Mesenchymal stem cell (in vitro differentiated cells and primary cell): ENCODE data around the gene PLEKHO2.

Experiments used
- DNase-seq: peaks from one replicate; pipeline ENCODE4 v3.0.0-alpha.2; 2013
- H2AFZ ChIP-seq: one replicate; pipeline ENCODE4 v1.6.1; 2013; ENCODE audit warnings: low read depth, mild to moderate bottlenecking, control low read depth, inconsistent platforms, low read length, moderate library complexity
- H2AK5ac ChIP-seq: 2 replicates; pipeline ENCODE4 v1.6.1; 2013; ENCODE audit warnings: low read length, moderate library complexity, mild to moderate bottlenecking, inconsistent platforms; ENCODE audit not compliant: severe bottlenecking
- H2BK120ac ChIP-seq: one replicate; pipeline ENCODE4 v1.6.1; 2013; ENCODE audit warnings: low read depth, mild to moderate bottlenecking, inconsistent platforms, low read length, moderate library complexity
- H2BK12ac ChIP-seq, 2 experiments: one replicate each; pipeline ENCODE4 v1.6.1; 2013; ENCODE audit warnings: inconsistent platforms in 2 of 2, low read length in 2 of 2, mild to moderate bottlenecking in 2 of 2, moderate library complexity in 2 of 2, control low read depth in 1 of 2
- H2BK15ac ChIP-seq: one replicate; pipeline ENCODE4 v1.6.1; 2013; ENCODE audit warnings: mild to moderate bottlenecking, low read depth, inconsistent platforms; ENCODE audit not compliant: poor library complexity, severe bottlenecking
- H2BK5ac ChIP-seq: 2 replicates; pipeline ENCODE4 v1.6.1; 2013; ENCODE audit warnings: low read depth, mild to moderate bottlenecking, low read length, control low read depth, inconsistent platforms; ENCODE audit not compliant: poor library complexity, severe bottlenecking
- H3K14ac ChIP-seq, 2 experiments: one replicate each; pipeline ENCODE4 v1.6.1; 2013; ENCODE audit warnings: inconsistent platforms in 2 of 2, low read length in 2 of 2, control low read depth in 1 of 2, mild to moderate bottlenecking in 1 of 2, moderate library complexity in 1 of 2
- H3K18ac ChIP-seq, 2 experiments: one replicate each; pipeline ENCODE4 v1.6.1; 2013; ENCODE audit warnings: inconsistent platforms in 2 of 2, low read length in 2 of 2, control low read depth in 1 of 2, low read depth in 1 of 2, mild to moderate bottlenecking in 1 of 2
- H3K23ac ChIP-seq, 2 experiments: one replicate each; pipeline ENCODE4 v1.6.1; 2013; ENCODE audit warnings: inconsistent platforms in 2 of 2, low read length in 2 of 2, mild to moderate bottlenecking in 2 of 2, moderate library complexity in 2 of 2, control low read depth in 1 of 2
- H3K27ac ChIP-seq: 2 replicates; pipeline ENCODE4 v1.5.1; 2013; ENCODE audit warnings: mild to moderate bottlenecking, moderate library complexity, low read length, control low read depth, inconsistent platforms; ENCODE audit not compliant: poor library complexity, severe bottlenecking
- H3K27me3 ChIP-seq, 2 experiments: 2 replicates each; pipeline versions ENCODE4 v1.6.1 to v1.7.0; 2013; ENCODE audit warnings: low read length in 2 of 2, mild to moderate bottlenecking in 2 of 2, moderate library complexity in 2 of 2, control low read depth in 1 of 2, inconsistent platforms in 1 of 2; ENCODE audit not compliant: control insufficient read depth in 1 of 2, insufficient read depth in 1 of 2
- H3K36me3 ChIP-seq, 2 experiments: 2 replicates each; pipeline versions ENCODE4 v1.6.1 to v1.7.0; 2013; ENCODE audit warnings: low read length in 2 of 2, control low read depth in 1 of 2, inconsistent platforms in 1 of 2, low read depth in 1 of 2, mild to moderate bottlenecking in 1 of 2; ENCODE audit not compliant: insufficient read depth in 2 of 2, control insufficient read depth in 1 of 2
- H3K4ac ChIP-seq, 2 experiments: one replicate each; pipeline ENCODE4 v1.6.1; 2013; ENCODE audit warnings: inconsistent platforms in 2 of 2, low read length in 2 of 2, mild to moderate bottlenecking in 2 of 2, moderate library complexity in 2 of 2, control low read depth in 1 of 2, low read depth in 1 of 2
- H3K4me1 ChIP-seq: 2 replicates; pipeline ENCODE4 v1.6.1; 2013; ENCODE audit warnings: low read depth, low read length, control low read depth; ENCODE audit not compliant: control insufficient read depth, insufficient read depth
- H3K4me2 ChIP-seq: 2 replicates; pipeline ENCODE4 v1.6.1; 2013; ENCODE audit warnings: low read length, mild to moderate bottlenecking, inconsistent platforms; ENCODE audit not compliant: poor library complexity, severe bottlenecking
- H3K4me3 ChIP-seq, 2 experiments: 2 replicates each; pipeline versions ENCODE4 v1.5.1 to v1.7.0; 2013; ENCODE audit warnings: low read length in 2 of 2, mild to moderate bottlenecking in 2 of 2, control low read depth in 1 of 2, low read depth in 1 of 2; ENCODE audit not compliant: insufficient read depth in 1 of 2
- H3K79me1 ChIP-seq: replicated peaks from 2 replicates; pipeline ENCODE4 v1.6.1; 2013; ENCODE audit warnings: mild to moderate bottlenecking, control low read depth, low read length, inconsistent platforms; ENCODE audit not compliant: poor library complexity, severe bottlenecking
- H3K9ac ChIP-seq: 2 replicates; pipeline ENCODE4 v1.7.0; 2013; ENCODE audit warnings: mild to moderate bottlenecking, low read length, moderate library complexity
- H3K9me3 ChIP-seq: 2 replicates; pipeline ENCODE4 v1.7.0; 2013; ENCODE audit warnings: mild to moderate bottlenecking, low read length; ENCODE audit not compliant: control insufficient read depth
- H4K8ac ChIP-seq: one replicate; pipeline ENCODE4 v1.6.1; 2013; ENCODE audit warnings: inconsistent platforms, mild to moderate bottlenecking, low read length, moderate library complexity
- H4K91ac ChIP-seq: one replicate; pipeline ENCODE4 v1.6.1; 2013; ENCODE audit warnings: mild to moderate bottlenecking, low read length, inconsistent platforms
- WGBS: methylation state at CpG from one replicate; pipeline ENCODE4 v1.1.7; 2013; ENCODE audit warnings: mixed read lengths; 5-methylcytosine and 5-hydroxymethylcytosine counted together

Gene PLEKHO2

GRCh38 chr15:64806509-64806908 is 35.2 kb upstream of the PLEKHO2 start:
- H4K91ac ChIP-seq = no peak overlapping the region
- no peak overlapping the region for H3K4ac ChIP-seq
- H2BK5ac ChIP-seq = no peak overlapping the region
- H2AK5ac ChIP-seq = no peak overlapping the region
- no peak overlapping the region for H2BK12ac ChIP-seq
- no peak overlapping the region for H4K8ac ChIP-seq
- no peak overlapping the region for H3K14ac ChIP-seq
- no peak overlapping the region for H3K27ac ChIP-seq
- H3K79me1 ChIP-seq = no peaks in the 10 kb centered on the region
- H3K18ac ChIP-seq = no peak overlapping the region
- no peaks in the 10 kb centered on the region for H3K9me3 ChIP-seq
- H3K4me3 ChIP-seq = no peak overlapping the region
- H3K4me1 ChIP-seq = peaks cover 10% of the 10 kb centered on the region
- no peak overlapping the region for H3K23ac ChIP-seq
- H3K4me2 ChIP-seq = no peak overlapping the region
- no peak for DNase-seq
- no peak overlapping the region for H3K9ac ChIP-seq
- no peaks in the 10 kb centered on the region for H3K36me3 ChIP-seq
- H2BK120ac ChIP-seq = no peak overlapping the region
- H2AFZ ChIP-seq = no peak overlapping the region
- WGBS = 67% methylated on average over 6 of the region's 6 CpGs
- no peak overlapping the region for H2BK15ac ChIP-seq
- peaks cover 5 to 31% of the 10 kb centered on the region in 2 experiments for H3K27me3 ChIP-seq

GRCh38 chr15:64807051-64807749 is 34.5 kb upstream of the PLEKHO2 start:
- H3K9me3 ChIP-seq = no peaks in the 10 kb centered on the region
- no peak overlapping the region for H3K4ac ChIP-seq
- no peak overlapping the region for H3K14ac ChIP-seq
- DNase-seq = no peak
- H3K4me2 ChIP-seq = no peak overlapping the region
- H4K8ac ChIP-seq = no peak overlapping the region
- no peaks in the 10 kb centered on the region for H3K79me1 ChIP-seq
- peak overlapping the region in 1 of 2 experiments; percentile 10 for H3K18ac ChIP-seq
- no peak overlapping the region for H4K91ac ChIP-seq
- peaks cover 5% of the 10 kb centered on the region for H3K4me1 ChIP-seq
- no peak overlapping the region for H3K4me3 ChIP-seq
- peaks cover 5 to 31% of the 10 kb centered on the region in 2 experiments for H3K27me3 ChIP-seq
- peak overlapping the region; percentile 30 for H2BK15ac ChIP-seq
- WGBS = 60% methylated on average over 8 of the region's 13 CpGs
- H2AFZ ChIP-seq = no peak overlapping the region
- no peak overlapping the region for H2BK5ac ChIP-seq
- no peak overlapping the region for H3K9ac ChIP-seq
- H3K27ac ChIP-seq = no peak overlapping the region
- H2BK12ac ChIP-seq = peak overlapping the region in 1 of 2 experiments; percentile 75
- H2AK5ac ChIP-seq = no peak overlapping the region
- no peak overlapping the region for H3K23ac ChIP-seq
- H3K36me3 ChIP-seq = no peaks in the 10 kb centered on the region
- H2BK120ac ChIP-seq = no peak overlapping the region

GRCh38 chr15:64807751-64808222 is 33.9 kb upstream of the PLEKHO2 start:
- peak overlapping the region in 1 of 2 experiments; percentile 75 for H2BK12ac ChIP-seq
- DNase-seq = no peak
- H2AK5ac ChIP-seq = no peak overlapping the region
- no peak overlapping the region for H2BK5ac ChIP-seq
- H3K18ac ChIP-seq = no peak overlapping the region
- no peak overlapping the region for H2BK120ac ChIP-seq
- no peak overlapping the region for H3K23ac ChIP-seq
- H2BK15ac ChIP-seq = peak overlapping the region; percentile 3
- no peaks in the 10 kb centered on the region for H3K36me3 ChIP-seq
- no peak overlapping the region for H3K4ac ChIP-seq
- peaks cover 5 to 31% of the 10 kb centered on the region in 2 experiments for H3K27me3 ChIP-seq
- no peak overlapping the region for H3K27ac ChIP-seq
- H2AFZ ChIP-seq = no peak overlapping the region
- H3K9me3 ChIP-seq = no peaks in the 10 kb centered on the region
- peaks cover 5% of the 10 kb centered on the region for H3K4me1 ChIP-seq
- 52% methylated on average over 4 of the region's 6 CpGs for WGBS
- H3K4me3 ChIP-seq = no peak overlapping the region
- no peaks in the 10 kb centered on the region for H3K79me1 ChIP-seq
- H3K9ac ChIP-seq = no peak overlapping the region
- no peak overlapping the region for H3K14ac ChIP-seq
- H4K8ac ChIP-seq = no peak overlapping the region
- no peak overlapping the region for H3K4me2 ChIP-seq
- H4K91ac ChIP-seq = no peak overlapping the region

GRCh38 chr15:64808785-64809453 is 32.8 kb upstream of the PLEKHO2 start:
- Histone ChIP-seq H2BK120ac (no peak overlapping the region), H3K4me3 (no peak overlapping the region), H2AFZ (no peak overlapping the region), H3K14ac (no peak overlapping the region), H2AK5ac (no peak overlapping the region), H3K79me1 (no peaks in the 10 kb centered on the region), H3K4ac (no peak overlapping the region), H2BK15ac (no peak overlapping the region), H3K4me1 (peaks cover 8% of the 10 kb centered on the region), H3K23ac (no peak overlapping the region), H4K91ac (no peak overlapping the region), H3K36me3 (no peaks in the 10 kb centered on the region), H3K18ac (no peak overlapping the region), H3K4me2 (no peak overlapping the region), H2BK5ac (no peak overlapping the region), H3K27me3 (peaks cover 5 to 31% of the 10 kb centered on the region in 2 experiments), H3K9ac (no peak overlapping the region), H4K8ac (peak overlapping the region; percentile 36), H3K27ac (no peak overlapping the region), H3K9me3 (no peaks in the 10 kb centered on the region), H2BK12ac (no peak overlapping the region)
- DNase-seq = no peak
- WGBS = 67% methylated on average over 10 of the region's 10 CpGs
